Kidney epithelial cell (primary cell): ENCODE results near the gene NKAIN4. TPM values are rescaled to one million over a fixed set of nuclear protein-coding genes. Genes with fewer than 3 reads are reported as not detected.

ENCODE experiments used
- DNase-seq: peaks from one replicate; pipeline ENCODE4 v3.0.0-alpha.2; 2010; ENCODE audit warnings: low read depth
- H3K27me3 ChIP-seq: 2 replicates; pipeline ENCODE4 v1.6.0; 2011; ENCODE audit warnings: low read length; ENCODE audit not compliant: control insufficient read depth, insufficient read depth
- H3K36me3 ChIP-seq: 2 replicates; pipeline ENCODE4 v1.5.1; 2011; ENCODE audit warnings: low read length; ENCODE audit not compliant: control insufficient read depth, insufficient read depth
- H3K4me3 ChIP-seq: 2 replicates; pipeline ENCODE4 v1.5.1; 2011; ENCODE audit warnings: low read depth, mild to moderate bottlenecking, control low read depth, low read length
- CTCF ChIP-seq: IDR thresholded peaks from 2 replicates; pipeline ENCODE4 v1.5.1; 2011; ENCODE audit warnings: mild to moderate bottlenecking, moderate library complexity, low read length, control low read depth, inconsistent platforms; ENCODE audit not compliant: insufficient read depth, poor library complexity, severe bottlenecking
- total RNA-seq: library from RNA; depleted of rRNA; stranded (reverse); fragments of >200 nt; gene quantifications from 2 replicates; pipeline ENCODE4 v1.2.3, GENCODE V29; 2015

NKAIN4 gene
- 65.4 and 107 TPM in 2 replicates for total RNA-seq

DNA sequence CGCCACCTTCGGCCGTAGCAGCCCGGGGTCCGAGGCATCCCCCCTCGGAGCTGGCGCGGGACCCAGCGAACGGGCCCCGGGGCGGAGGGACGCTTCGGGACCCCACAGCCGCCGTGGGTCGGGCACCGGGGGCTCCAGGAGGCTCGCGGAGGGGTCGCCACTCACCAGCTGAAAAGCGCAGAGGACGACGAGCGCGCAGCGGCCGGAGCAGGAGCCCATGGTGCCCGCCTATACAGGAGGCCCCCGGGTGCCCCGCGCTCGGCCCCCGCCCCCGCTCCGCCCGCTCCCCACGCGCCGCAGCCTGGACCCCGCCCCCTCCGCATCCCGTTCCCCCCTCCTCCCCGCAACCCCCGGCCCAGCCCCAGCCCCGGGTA, at the start of gene NKAIN4:
Gene NKAIN4, minus strand, starts transcription at position 232 of the 374 bp plus-strand sequence. Its CDS starts 13 bp downstream, at position 219.
- Histone ChIP-seq H3K27me3 (peaks cover 46% of the 10 kb centered on the region), H3K4me3 (peak within 1 kb of the TSS; percentile 41), H3K36me3 (no peaks in the 10 kb centered on the region)
- TF ChIP-seq CTCF, result no peak
- DNase-seq, result no peak

DNA sequence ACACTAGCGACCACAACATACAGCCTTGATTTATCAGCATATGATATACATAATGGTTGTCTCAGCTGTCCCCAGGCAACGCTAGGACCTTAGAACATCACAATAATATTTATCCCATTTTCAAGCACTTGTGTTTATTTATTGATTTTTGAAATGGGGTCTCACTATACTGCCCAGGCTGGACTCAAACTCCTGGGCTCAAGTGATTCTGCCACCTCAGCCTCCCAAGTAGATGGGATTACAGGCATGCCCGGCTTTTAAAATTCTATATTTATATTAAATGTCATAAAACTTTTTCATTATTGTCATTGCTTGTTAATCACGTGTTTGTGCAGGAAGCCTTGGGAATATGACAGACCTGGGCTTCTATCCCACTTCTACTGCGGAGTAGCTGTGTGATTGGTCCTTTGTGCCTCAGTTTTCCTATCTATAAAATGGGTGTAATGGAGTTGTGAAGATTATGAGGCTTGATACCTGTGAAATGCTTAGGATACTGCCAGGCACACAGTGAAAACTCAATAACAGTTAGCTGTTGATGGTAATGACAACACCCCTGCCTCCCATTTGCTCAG, 48.9 kb upstream of the NKAIN4 start:
- no peak for TF ChIP-seq CTCF
- H3K4me3 ChIP-seq, result no peak overlapping the region
- H3K36me3 ChIP-seq, result no peaks in the 10 kb centered on the region
- H3K27me3 ChIP-seq, result peaks cover 18% of the 10 kb centered on the region
- DNase-seq, result no peak

DNA sequence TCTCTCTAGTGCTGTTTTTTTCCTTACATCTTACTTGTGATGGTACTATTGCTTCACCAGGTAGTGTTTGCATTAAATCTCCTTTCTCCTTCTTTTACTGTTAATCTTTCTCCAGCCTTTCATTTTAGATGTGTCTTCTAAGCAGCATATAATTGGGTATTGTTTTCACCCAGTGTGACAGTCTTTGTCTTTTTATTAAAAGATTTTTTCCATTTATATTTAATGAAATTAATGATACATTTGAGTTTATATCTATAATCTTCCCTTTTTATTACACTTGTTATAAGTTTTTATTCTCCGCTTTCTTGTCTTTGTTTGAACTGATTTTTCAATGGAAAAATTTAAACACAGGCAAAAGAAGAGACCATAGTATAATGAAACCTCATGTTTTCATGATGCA, 47.4 kb upstream of the NKAIN4 start:
- H3K4me3 ChIP-seq, result no peak overlapping the region
- H3K27me3 ChIP-seq, result peaks cover 18% of the 10 kb centered on the region
- DNase-seq, result no peak
- H3K36me3 ChIP-seq, result no peaks in the 10 kb centered on the region
- TF ChIP-seq CTCF, result no peak

GRCh38 chr20:63298731-63299312, 44.6 kb upstream of the NKAIN4 start:
- Histone ChIP-seq H3K4me3 (no peak overlapping the region), H3K36me3 (no peaks in the 10 kb centered on the region), H3K27me3 (peaks cover 34% of the 10 kb centered on the region)
- no peak for TF ChIP-seq CTCF
- DNase-seq, result no peak

DNA sequence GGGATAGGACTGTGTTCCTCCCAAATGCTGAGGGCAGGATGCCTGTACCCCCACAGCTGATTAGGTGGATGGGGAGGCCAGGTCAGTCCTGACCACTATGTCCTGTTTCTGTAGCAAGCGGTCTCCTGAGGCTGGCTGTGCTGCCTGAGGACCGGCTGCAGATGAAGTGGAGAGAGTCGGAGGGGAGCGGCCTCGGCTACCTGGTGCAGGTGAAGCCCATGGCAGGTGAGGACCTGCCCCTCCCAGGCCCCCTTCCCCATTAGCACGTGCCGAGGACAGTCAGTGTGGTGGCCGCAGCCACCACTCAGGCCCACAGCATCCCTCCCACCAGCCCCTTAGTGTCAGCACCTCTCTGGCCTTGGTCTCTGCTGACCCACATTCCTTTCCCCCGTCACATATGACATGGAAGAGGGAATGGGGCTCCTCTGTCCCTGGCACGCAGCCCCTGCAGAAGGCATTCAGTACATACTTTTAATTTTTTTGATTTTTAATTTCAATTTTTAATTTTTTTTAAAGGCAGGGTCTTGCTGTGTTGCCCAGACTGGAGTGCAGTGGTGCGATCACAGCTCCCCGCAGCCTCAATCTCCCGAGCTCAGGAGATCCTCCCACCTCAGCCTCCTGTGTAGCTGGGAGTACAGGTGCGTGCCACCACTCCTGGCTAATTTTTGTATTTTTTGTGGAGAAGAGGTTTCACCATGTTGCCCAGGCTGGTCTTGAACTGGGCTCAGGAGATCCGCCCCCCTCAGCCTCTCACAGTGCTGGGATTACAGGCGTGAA, 43.7 kb upstream of the NKAIN4 start:
- Histone ChIP-seq H3K27me3 (peaks cover 39% of the 10 kb centered on the region), H3K4me3 (no peak overlapping the region)
- TF ChIP-seq CTCF, result no peak

More for the DNA sequence above, 43.7 kb upstream of the NKAIN4 start:
- no peaks in the 10 kb centered on the region for H3K36me3 ChIP-seq
- no peak for DNase-seq
